Right lobe of liver (tissue), 6 donors: ENCODE data around the gene SH3BP2. TPM values are rescaled to one million over a fixed set of nuclear protein-coding genes. Genes with fewer than 3 reads are reported as not detected.

Experiments used
- ATAC-seq, 4 donors: fragments of 200-7000 bp; cut with Tn5 transposase; one replicate each; pipeline ENCODE4 v1.9.1; 2020; ENCODE audit warnings: mild to moderate bottlenecking in 4 of 4, moderate library complexity in 4 of 4
- DNase-seq, 3 donors: peaks; one replicate each; pipeline ENCODE4 v3.0.0-alpha.2; 2020
- H3K27ac ChIP-seq, 3 donors: fragments of 200-600 bp; one replicate each; pipeline ENCODE4 v1.8.0; 2022
- H3K27me3 ChIP-seq, 2 donors: fragments of 200-600 bp; one replicate each; pipeline ENCODE4 v1.8.0; 2022
- H3K36me3 ChIP-seq, 4 donors: fragments of 200-600 bp; sonication (generic) in 1 of 4; one replicate each; pipeline versions ENCODE4 v1.5.1 to v1.8.0; 2017 to 2022; ENCODE audit warnings: control low read depth in 1 of 4
- H3K4me1 ChIP-seq, 4 donors: fragments of 200-600 bp; sonication (generic) in 1 of 4; one replicate each; pipeline versions ENCODE4 v1.5.1 to v1.8.0; 2017 to 2022; ENCODE audit warnings: control low read depth in 1 of 4
- H3K4me3 ChIP-seq, 3 donors: fragments of 200-600 bp; one replicate each; pipeline ENCODE4 v1.8.0; 2022
- H3K9me3 ChIP-seq, 4 donors: fragments of 200-600 bp; sonication (generic) in 1 of 4; one replicate each; pipeline versions ENCODE4 v1.5.1 to v1.8.0; 2017 to 2022; ENCODE audit warnings: control low read depth in 1 of 4
- CTCF ChIP-seq, 4 donors: fragments of 200-600 bp in 3 of 4; fragments of 450-650 bp in 1 of 4; IDR thresholded peaks; one replicate each; pipeline versions ENCODE4 v1.5.1 to v1.8.0; 2016 to 2022; ENCODE audit warnings: antibody characterized with exemption in 4 of 4, mild to moderate bottlenecking in 2 of 4
- POLR2A ChIP-seq: fragments of 450-650 bp; IDR thresholded peaks from one replicate; pipeline ENCODE4 v1.6.1; 2017; ENCODE audit warnings: antibody characterized with exemption, mild to moderate bottlenecking
- WGBS: methylation state at CpG from one replicate; pipeline ENCODE4 v1.1.6; 2018; ENCODE audit warnings: low coverage, low lambda C conversion rate; ENCODE audit not compliant: insufficient coverage; ENCODE audit errors: missing lambda C conversion rate; 5-methylcytosine and 5-hydroxymethylcytosine counted together
- intact Hi-C, 2 donors: fragments of 100-400 bp; cut with DNase I; formaldehyde crosslinking; loops; one replicate each; pipeline versions ENCODE4 v1.11.2 to v1.14.1; 2022
- total RNA-seq, 6 experiments: library from RNA; depleted of rRNA in 2 of 6; stranded (reverse); fragments of >200 nt in 2 of 6; fragmentation: NEBNext Ultra II Directional in 3 of 6; extraction: Animal tissue kit (Norgen Biotek cat#: 25700) in 3 of 6; gene quantifications; one replicate each; pipeline versions ENCODE4 v1.1.0 to v1.2.4, GENCODE V29; 2016 to 2023
- donor health status: DM: no; HTN: yes; CAD: no.
- donor health status: DM: no; HTN: no; CAD: no.
- donor health status: DM: no; HTN: no; CAD: no.
- donor health status: DM: no; HTN: yes; CAD: no.
- donor health status: DM: no; HTN: yes; CAD: no.

The SH3BP2 gene
- total RNA-seq, 6 experiments from 2014 or later: 34.9 to 51.8 (median 40.7) TPM

GRCh38 chr4:2887343-2887742, 94.5 kb downstream of the SH3BP2 start:
- intact Hi-C loops: no loop called here
- peaks cover 0 to 45% (median 23%) of the 10 kb centered on the region in 4 donors for H3K36me3 ChIP-seq
- no peak overlapping the region for H3K27ac ChIP-seq
- ATAC-seq (no peak), DNase-seq (no peak)
- H3K9me3 ChIP-seq: no peaks in the 10 kb centered on the region
- no peak overlapping the region for H3K4me3 ChIP-seq
- H3K4me1 ChIP-seq: no peaks in the 10 kb centered on the region
- WGBS: 100% methylated on average over 3 of the region's 3 CpGs
- TF ChIP-seq CTCF (IDR thresholded peaks at IDR 0.05) (no peak), POLR2A (no peak)
- H3K27me3 ChIP-seq: no peaks in the 10 kb centered on the region

- no peaks in the 10 kb centered on the region for H3K9me3 ChIP-seq
- WGBS: 100% methylated on average over 3 of the region's 3 CpGs
- no peaks in the 10 kb centered on the region for H3K4me1 ChIP-seq
- DNase-seq (no peak), ATAC-seq (no peak)
- H3K4me3 ChIP-seq: no peak overlapping the region
- peaks cover 0 to 35% (median 15%) of the 10 kb centered on the region in 4 donors for H3K36me3 ChIP-seq
- intact Hi-C loops: no loop called here
- no peaks in the 10 kb centered on the region for H3K27me3 ChIP-seq
- no peak for TF ChIP-seq CTCF (IDR thresholded peaks at IDR 0.05)
- no peak for TF ChIP-seq POLR2A
- no peak overlapping the region for H3K27ac ChIP-seq
These were observed 96.0 kb downstream of the SH3BP2 start for GRCh38 chr4:2888886-2889285.

Other genes starting within 250 kb of the SH3BP2 start
- 10 to 100 TPM in 5 of 6 experiments, 1 to 10 TPM in 1; 9.7 to 40.6 (median 18.8) TPM for gene TNIP2, start 36.7 kb upstream of the SH3BP2 start, total RNA-seq
- 100 to 1,000 TPM in 3 of 6 experiments, 10 to 100 TPM in 3; 94.4 to 120 (median 103) TPM for gene ADD1, start 50.8 kb downstream of the SH3BP2 start, total RNA-seq
- gene NOP14, start 170.3 kb downstream of the SH3BP2 start, total RNA-seq: 10 to 100 TPM; 16.1 to 24.7 (median 19.5) TPM
- gene GRK4, start 170.5 kb downstream of the SH3BP2 start, total RNA-seq: 1 to 10 TPM; 1.0 to 4.3 (median 2.8) TPM